ENCODE results near the gene ING5. TPM values are rescaled to one million over a fixed set of nuclear protein-coding genes. Genes with fewer than 3 reads are reported as not detected.

ING5 gene
- total RNA-seq, 2 experiments from 2014 or later, result 51.2 to 51.3 TPM

- Histone ChIP-seq H3K36me3 (ENCODE audit: insufficient read depth, low read length) (peaks cover 20% of the 10 kb centered on the region), H3K27ac (ENCODE audit: low read depth in 1 of 2, low read length in 2 of 2) (no peak overlapping the region), H3K9me3 (ENCODE audit: control insufficient read depth in 1 of 2, insufficient read depth in 1 of 2, low read length in 2 of 2) (no peaks in the 10 kb centered on the region), H3K27me3 (ENCODE audit: control insufficient read depth in 1 of 2, insufficient read depth in 2 of 2, low read length in 2 of 2) (no peaks in the 10 kb centered on the region), H3K4me1 (ENCODE audit: insufficient read depth, low read length) (peaks cover 11% of the 10 kb centered on the region), H3K4me3 (ENCODE audit: low read length) (no peak overlapping the region)
- H3K36me3 Mint-ChIP-seq (ENCODE audit: low read depth), result peaks cover 18% of the 10 kb centered on the region
- peaks cover 11% of the 10 kb centered on the region for H3K4me1 Mint-ChIP-seq (ENCODE audit: low read depth)
- POLR2A ChIA-PET, result interaction anchor here (8.1 kb wide), 1 partner anchor 7 kb away, joined by 179 read pairs; the partner anchor contains the start of gene DTYMK
- ATAC-seq (ENCODE audit: poor library complexity) (no peak), DNase-seq (no peak)
- no peak for TF ChIP-seq CTCF (IDR thresholded peaks at IDR 0.05)
- no peak overlapping the region for H3K27ac Mint-ChIP-seq
- no peaks in the 10 kb centered on the region for H3K27me3 Mint-ChIP-seq
- intact Hi-C loops (cut with DNase I, micrococcal nuclease), result no loop called here
- H3K9me3 Mint-ChIP-seq, result no peaks in the 10 kb centered on the region
- CTCF ChIA-PET, result no interaction called here
- H3K4me3 Mint-ChIP-seq, result no peak overlapping the region
Measured at GRCh38 chr2:241695651-241696050, 6.2 kb upstream of the ING5 start.

GRCh38 chr2:241701149-241701398, 765 bp upstream of the ING5 start:
- Mint-ChIP-seq H3K4me1 (ENCODE audit: low read depth) (peaks cover 28% of the 10 kb centered on the region), H3K27ac (peak overlapping the region; percentile 94), H3K9me3 (no peaks in the 10 kb centered on the region), H3K4me3 (peak overlapping the region; percentile 98), H3K36me3 (ENCODE audit: low read depth) (peaks cover 28% of the 10 kb centered on the region), H3K27me3 (no peaks in the 10 kb centered on the region)
- POLR2A ChIA-PET, result interaction anchor here (1.0 to 8.1 kb wide), 10 partner anchors 9 to 622 kb away, joined by 3 to 179 read pairs (median 10); partner anchors contain the start of genes ATG4B, D2HGDH, DTYMK and HDLBP
- ATAC-seq (ENCODE audit: poor library complexity), result no peak
- Histone ChIP-seq H3K9me3 (ENCODE audit: control insufficient read depth in 1 of 2, insufficient read depth in 1 of 2, low read length in 2 of 2) (no peaks in the 10 kb centered on the region), H3K27ac (ENCODE audit: low read depth in 1 of 2, low read length in 2 of 2) (peak overlapping the region in 1 of 2 donors; percentile 67), H3K27me3 (ENCODE audit: control insufficient read depth in 1 of 2, insufficient read depth in 2 of 2, low read length in 2 of 2) (no peaks in the 10 kb centered on the region), H3K4me3 (ENCODE audit: low read length) (peak overlapping the region; percentile 53), H3K36me3 (ENCODE audit: insufficient read depth, low read length) (peaks cover 12% of the 10 kb centered on the region), H3K4me1 (ENCODE audit: insufficient read depth, low read length) (peaks cover 28% of the 10 kb centered on the region)
- TF ChIP-seq CTCF (IDR thresholded peaks at IDR 0.05), result peak; percentile 55
- DNase-seq, result no peak
- intact Hi-C loops (cut with DNase I, micrococcal nuclease), result loop anchor here (1.0 to 10.0 kb wide), 8 partner anchors 14 to 1134 kb away; partner anchors contain the start of genes ATG4B (in 1 of the 2), DTYMK (in 1 of the 2), FARP2 (in 1 of the 2) and RNPEPL1 (in 1 of the 2)
- CTCF ChIA-PET, result interaction anchor here (1.0 to 2.7 kb wide), 6 partner anchors 12 to 91 kb away, joined by 3 to 17 read pairs (median 8); partner anchors contain the start of genes ATG4B, DTYMK and THAP4

GRCh38 chr2:241702155-241703031, 554 bp downstream of the ING5 start:
- H3K27me3 Mint-ChIP-seq, result no peaks in the 10 kb centered on the region
- peak overlapping the region; percentile 93 for H3K4me3 Mint-ChIP-seq
- peaks cover 28% of the 10 kb centered on the region for H3K4me1 Mint-ChIP-seq (ENCODE audit: low read depth)
- CTCF ChIA-PET, result interaction anchor here (0.5 to 3.3 kb wide), 11 partner anchors 11 to 176 kb away, joined by 3 to 19 read pairs (median 5); partner anchors contain the start of genes ATG4B, D2HGDH, DTYMK and THAP4
- H3K4me3 ChIP-seq (ENCODE audit: low read length), result peak overlapping the region; percentile 73
- peak; percentile 60 for TF ChIP-seq CTCF (IDR thresholded peaks at IDR 0.05)
- H3K27ac Mint-ChIP-seq, result peak overlapping the region; percentile 87
- H3K27me3 ChIP-seq (ENCODE audit: control insufficient read depth in 1 of 2, insufficient read depth in 2 of 2, low read length in 2 of 2), result no peaks in the 10 kb centered on the region
- POLR2A ChIA-PET, result interaction anchor here (0.5 to 8.1 kb wide), 22 partner anchors 10 to 1142 kb away, joined by 3 to 179 read pairs (median 4); partner anchors contain the start of genes ATG4B, D2HGDH, DTYMK and DUSP28
- no peaks in the 10 kb centered on the region for H3K9me3 Mint-ChIP-seq
- peaks cover 28% of the 10 kb centered on the region for H3K4me1 ChIP-seq (ENCODE audit: insufficient read depth, low read length)
- ATAC-seq (ENCODE audit: poor library complexity) (peak; percentile 73), DNase-seq (peak; percentile 81 to 94 (median 84))
- H3K9me3 ChIP-seq (ENCODE audit: control insufficient read depth in 1 of 2, insufficient read depth in 1 of 2, low read length in 2 of 2), result peaks cover 0 to 5% of the 10 kb centered on the region in 2 experiments
- intact Hi-C loops (cut with DNase I, micrococcal nuclease), result loop anchor here (1.0 to 10.0 kb wide), 8 partner anchors 32 to 1135 kb away; partner anchors contain the start of genes D2HGDH (in 2 of the 2), ATG4B (in 1 of the 2), FARP2 (in 1 of the 2) and RNPEPL1 (in 1 of the 2)
- H3K27ac ChIP-seq (ENCODE audit: low read depth in 1 of 2, low read length in 2 of 2), result peak overlapping the region; percentile 34 to 67
- H3K36me3 Mint-ChIP-seq (ENCODE audit: low read depth), result peaks cover 41% of the 10 kb centered on the region
- H3K36me3 ChIP-seq (ENCODE audit: insufficient read depth, low read length), result peaks cover 20% of the 10 kb centered on the region

Data from CD4-positive, alpha-beta T cell (primary cell).